ENCODE data around the gene TRAF3. TPM values are rescaled to one million over a fixed set of nuclear protein-coding genes. Genes with fewer than 3 reads are reported as not detected.

The TRAF3 gene
- total RNA-seq, 4 donors from 2014 or later: 12.6 to 44.9 (median 28.1) TPM

GRCh38 chr14:102840115-102840514 is 62.9 kb downstream of the TRAF3 start:
- ATAC-seq (ENCODE audit: low FRiP score) (no peak), DNase-seq (ENCODE audit: low spot score) (no peak)
- TF ChIP-seq CTCF (IDR thresholded peaks at IDR 0.05): no peak

- no peak for ATAC-seq (ENCODE audit: low FRiP score)
- TF ChIP-seq CTCF (IDR thresholded peaks at IDR 0.05): no peak
- DNase-seq (ENCODE audit: low spot score): no peak
Observed at GRCh38 chr14:102840771-102841528, 63.7 kb downstream of the TRAF3 start.

- DNase-seq (ENCODE audit: low spot score) (no peak), ATAC-seq (ENCODE audit: low FRiP score) (no peak)
- no peak for TF ChIP-seq CTCF (IDR thresholded peaks at IDR 0.05)
Observed at GRCh38 chr14:102848830-102849525, 71.7 kb downstream of the TRAF3 start.

- TF ChIP-seq CTCF (IDR thresholded peaks at IDR 0.05): no peak
- ATAC-seq (ENCODE audit: low FRiP score) (peak; percentile 69), DNase-seq (ENCODE audit: low spot score) (no peak)
Observed at GRCh38 chr14:102849526-102850379, 72.5 kb downstream of the TRAF3 start.

- ATAC-seq (ENCODE audit: low FRiP score): no peak
- DNase-seq (ENCODE audit: low spot score): no peak
- TF ChIP-seq CTCF (IDR thresholded peaks at IDR 0.05): no peak
Observed at GRCh38 chr14:102853648-102854047, 76.4 kb downstream of the TRAF3 start.

- ATAC-seq (ENCODE audit: low FRiP score) (no peak), DNase-seq (ENCODE audit: low spot score) (no peak)
- no peak for TF ChIP-seq CTCF (IDR thresholded peaks at IDR 0.05)
Observed at GRCh38 chr14:102854091-102854703, 76.9 kb downstream of the TRAF3 start.
